ENCODE measurements around the gene MBTPS1. TPM values are rescaled to one million over a fixed set of nuclear protein-coding genes. Genes with fewer than 3 reads are reported as not detected.
A peak's percentile ranks its signal among the peaks of the same experiment; 100 is the strongest.

The MBTPS1 gene
- total and polyA plus RNA-seq, 8 donors: 21.4 to 112 (median 56.1) TPM

DNA sequence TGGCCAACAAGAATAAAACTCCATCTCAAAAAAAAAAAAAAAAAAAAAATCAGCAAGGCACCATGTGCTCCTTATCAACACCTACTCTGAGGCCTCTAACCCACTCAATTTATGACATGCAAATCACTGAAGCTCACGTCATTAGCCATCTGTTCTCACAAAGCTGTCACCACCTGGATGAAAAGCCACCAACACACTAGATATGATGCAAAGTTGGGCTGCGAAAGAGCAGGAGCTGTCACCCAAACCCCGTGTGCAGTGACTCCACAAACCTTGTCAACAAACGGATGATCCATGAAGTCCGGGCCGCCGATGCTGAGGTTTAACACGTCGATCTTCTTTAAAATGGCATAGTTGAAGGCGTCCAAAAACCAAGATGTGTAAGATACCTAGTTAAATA, 25.3 kb downstream of the MBTPS1 start:
- TF ChIP-seq POLR2A (IDR thresholded peaks at IDR 0.05): no peak
- Histone ChIP-seq H3K36me3 (peaks cover 82 to 99% (median 97%) of the 10 kb centered on the region in 4 donors), H3K27ac (no peak overlapping the region), H3K27me3 (no peaks in the 10 kb centered on the region), H3K9me3 (no peaks in the 10 kb centered on the region), H3K4me3 (no peak overlapping the region), H3K4me1 (peaks cover 0 to 17% (median 10%) of the 10 kb centered on the region in 4 donors)
- 84 to 91% (median 89%) methylated on average over 10 of the region's 10 CpGs for WGBS, 5 donors
- DNase-seq: no peak
- intact Hi-C loops (cut with DNase I; ENCODE audit: low total_unique reads): no loop called here

DNA sequence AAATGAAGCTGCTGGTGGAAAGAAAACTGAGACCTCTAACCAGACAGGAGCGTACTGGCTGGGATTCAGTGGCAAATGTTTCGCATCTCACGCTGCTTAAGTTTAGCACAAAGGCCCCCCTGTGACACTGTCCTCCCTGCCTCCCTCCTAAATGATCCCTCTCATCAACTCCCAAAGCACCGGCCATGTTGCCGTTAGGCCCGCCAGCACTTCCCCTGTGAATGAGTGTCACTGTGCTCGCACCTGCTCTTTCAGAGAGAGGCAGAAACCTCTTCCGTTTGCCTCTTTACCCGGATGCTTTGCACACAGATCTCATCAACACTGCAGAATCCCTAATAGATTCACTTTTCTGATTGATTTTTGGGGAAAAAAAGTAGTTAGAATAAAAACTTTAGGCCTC, 26.5 kb downstream of the MBTPS1 start:
- intact Hi-C loops (cut with DNase I; ENCODE audit: low total_unique reads): no loop called here
- Histone ChIP-seq H3K4me3 (no peak overlapping the region), H3K9me3 (no peaks in the 10 kb centered on the region), H3K36me3 (peaks cover 81 to 98% (median 97%) of the 10 kb centered on the region in 4 donors), H3K27ac (no peak overlapping the region), H3K4me1 (peaks cover 0 to 18% (median 0%) of the 10 kb centered on the region in 4 donors), H3K27me3 (no peaks in the 10 kb centered on the region)
- 89 to 98% (median 92%) methylated on average over 9 of the region's 9 CpGs for WGBS, 5 donors
- TF ChIP-seq, protein P1, sequence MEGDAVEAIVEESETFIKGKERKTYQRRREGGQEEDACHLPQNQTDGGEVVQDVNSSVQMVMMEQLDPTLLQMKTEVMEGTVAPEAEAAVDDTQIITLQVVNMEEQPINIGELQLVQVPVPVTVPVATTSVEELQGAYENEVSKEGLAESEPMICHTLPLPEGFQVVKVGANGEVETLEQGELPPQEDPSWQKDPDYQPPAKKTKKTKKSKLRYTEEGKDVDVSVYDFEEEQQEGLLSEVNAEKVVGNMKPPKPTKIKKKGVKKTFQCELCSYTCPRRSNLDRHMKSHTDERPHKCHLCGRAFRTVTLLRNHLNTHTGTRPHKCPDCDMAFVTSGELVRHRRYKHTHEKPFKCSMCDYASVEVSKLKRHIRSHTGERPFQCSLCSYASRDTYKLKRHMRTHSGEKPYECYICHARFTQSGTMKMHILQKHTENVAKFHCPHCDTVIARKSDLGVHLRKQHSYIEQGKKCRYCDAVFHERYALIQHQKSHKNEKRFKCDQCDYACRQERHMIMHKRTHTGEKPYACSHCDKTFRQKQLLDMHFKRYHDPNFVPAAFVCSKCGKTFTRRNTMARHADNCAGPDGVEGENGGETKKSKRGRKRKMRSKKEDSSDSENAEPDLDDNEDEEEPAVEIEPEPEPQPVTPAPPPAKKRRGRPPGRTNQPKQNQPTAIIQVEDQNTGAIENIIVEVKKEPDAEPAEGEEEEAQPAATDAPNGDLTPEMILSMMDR (IDR thresholded peaks at IDR 0.05): no peak
- TF ChIP-seq EP300 (IDR thresholded peaks at IDR 0.05): no peak
- TF ChIP-seq POLR2AphosphoS5 (IDR thresholded peaks at IDR 0.05): no peak
- TF ChIP-seq POLR2A (IDR thresholded peaks at IDR 0.05): no peak
- DNase-seq: no peak

DNA sequence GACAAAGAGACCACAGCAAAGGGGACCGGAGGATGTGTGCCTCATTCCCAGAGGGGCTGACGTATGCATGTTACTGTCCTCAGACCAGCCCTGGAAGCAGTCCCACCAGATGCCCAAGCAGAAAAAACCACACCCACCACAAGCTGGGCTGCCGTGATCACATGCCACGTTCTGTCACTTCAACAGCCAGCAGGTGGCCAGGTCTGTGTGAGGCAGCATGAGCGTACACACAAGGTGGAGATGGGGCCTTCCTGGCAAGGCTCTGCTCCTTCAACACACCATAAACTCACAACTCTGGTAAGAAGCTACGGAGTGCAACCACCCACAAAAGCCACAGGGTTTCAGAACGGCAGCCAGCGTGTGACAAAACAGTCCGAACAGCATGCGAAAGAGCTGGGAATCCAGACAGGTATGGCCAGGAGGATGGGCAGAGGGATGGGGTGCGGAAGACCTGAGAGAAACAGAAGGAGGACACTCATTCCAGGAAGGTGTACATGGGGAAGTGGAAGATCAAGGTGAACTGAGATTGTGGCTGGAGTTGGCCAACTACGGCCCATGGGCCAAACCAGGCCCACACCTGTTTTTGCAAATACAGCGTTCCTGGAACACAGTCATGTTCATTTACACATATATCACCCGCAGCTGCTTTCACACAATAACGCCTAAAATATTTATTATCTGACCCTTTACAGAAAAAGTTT, 27.9 kb downstream of the MBTPS1 start:
- peak; percentile 44 to 65 for DNase-seq
- Histone ChIP-seq H3K9me3 (no peaks in the 10 kb centered on the region), H3K4me3 (no peak overlapping the region), H3K4me1 (peaks cover 0 to 26% (median 4%) of the 10 kb centered on the region in 4 donors), H3K36me3 (peaks cover 71 to 97% (median 92%) of the 10 kb centered on the region in 4 donors), H3K27ac (no peak overlapping the region), H3K27me3 (no peaks in the 10 kb centered on the region)
- 59 to 71% (median 70%) methylated on average over 15 of the region's 15 CpGs for WGBS, 5 donors
- intact Hi-C loops (cut with DNase I; ENCODE audit: low total_unique reads): loop anchor here (5.0 kb wide), 1 partner anchor 98 kb away; the partner anchor contains the start of gene TAF1C
- TF ChIP-seq POLR2A (IDR thresholded peaks at IDR 0.05) (no peak), EP300 (IDR thresholded peaks at IDR 0.05) (no peak), POLR2AphosphoS5 (IDR thresholded peaks at IDR 0.05) (no peak)
- TF ChIP-seq, protein P1 (IDR thresholded peaks at IDR 0.05): no peak

DNA sequence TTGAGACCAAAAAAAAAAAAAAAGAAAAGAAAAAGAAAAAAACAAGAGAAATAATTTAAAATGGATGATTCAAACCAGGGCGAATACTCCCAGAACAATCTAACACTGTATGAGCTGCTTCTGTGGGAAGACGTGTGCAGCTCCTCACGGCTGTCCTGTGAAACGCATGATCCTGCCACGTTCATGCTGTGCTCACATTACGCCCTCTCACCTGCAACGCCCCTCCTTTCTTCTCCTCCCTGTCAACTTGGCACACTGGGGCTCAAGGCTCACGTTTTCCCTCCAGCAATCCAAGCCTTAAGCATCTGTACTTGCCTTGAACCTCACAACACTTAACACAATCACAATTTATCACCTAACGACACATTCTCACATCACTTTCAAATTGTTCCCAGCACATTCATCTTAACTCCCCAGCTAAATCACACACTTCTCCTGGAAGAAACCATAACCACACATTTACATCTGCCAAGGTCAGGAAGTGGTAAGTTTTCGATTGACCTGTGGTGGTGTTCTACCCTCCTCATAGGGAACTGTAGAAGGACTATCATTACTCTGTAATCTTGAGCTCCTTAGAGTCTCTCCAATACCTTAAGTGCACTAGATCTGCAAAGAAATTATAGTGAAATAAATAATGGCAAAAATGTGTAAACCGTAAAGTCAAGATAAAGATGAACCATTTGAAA, 29.1 kb downstream of the MBTPS1 start:
- no peaks in the 10 kb centered on the region for H3K27me3 ChIP-seq
- H3K27ac ChIP-seq: no peak overlapping the region
- H3K4me1 ChIP-seq: peaks cover 0 to 30% (median 4%) of the 10 kb centered on the region in 4 donors
- no peak for TF ChIP-seq POLR2A (IDR thresholded peaks at IDR 0.05)
- TF ChIP-seq EP300 (IDR thresholded peaks at IDR 0.05): no peak
- TF ChIP-seq POLR2AphosphoS5 (IDR thresholded peaks at IDR 0.05): no peak
- TF ChIP-seq, protein P1 (IDR thresholded peaks at IDR 0.05): no peak
- no peak for DNase-seq
- intact Hi-C loops (cut with DNase I; ENCODE audit: low total_unique reads): loop anchor here (5.0 kb wide), 1 partner anchor 100 kb away; the partner anchor contains the start of gene TAF1C
- no peaks in the 10 kb centered on the region for H3K9me3 ChIP-seq
- no peak overlapping the region for H3K4me3 ChIP-seq
- 77 to 82% (median 77%) methylated on average over 11 of the region's 11 CpGs for WGBS, 5 donors
- peaks cover 63 to 97% (median 91%) of the 10 kb centered on the region in 4 donors for H3K36me3 ChIP-seq

Measured in stomach (tissue), 9 donors.